Thoracic aorta (tissue), 2 donors: ENCODE data around the gene S100A5. TPM values are rescaled to one million over a fixed set of nuclear protein-coding genes. Genes with fewer than 3 reads are reported as not detected.

Experiments used
- ATAC-seq: fragments of 150-250 bp; one replicate; pipeline ENCODE4 v1.8.0; 2017; ENCODE audit warnings: low read depth; ENCODE audit not compliant: insufficient number of reproducible peaks, low FRiP score
- DNase-seq: peaks from one replicate; pipeline ENCODE4 v3.0.0-alpha.2; 2020; ENCODE audit warnings: low spot score
- H3K27ac ChIP-seq, 2 donors: fragments of 200-600 bp; sonication (generic); 1 replicate in 1 of 2; 2 replicates in 1 of 2; pipeline ENCODE4 v1.5.1; 2016; ENCODE audit warnings: mild to moderate bottlenecking in 2 of 2, moderate library complexity in 2 of 2
- H3K27me3 ChIP-seq: fragments of 200-600 bp; sonication (generic); replicated peaks from 2 replicates; pipeline ENCODE4 v1.6.0; 2016; ENCODE audit warnings: mild to moderate bottlenecking; ENCODE audit not compliant: insufficient read depth
- H3K36me3 ChIP-seq: fragments of 200-600 bp; sonication (generic); one replicate; pipeline ENCODE4 v1.5.1; 2016
- H3K4me1 ChIP-seq, 2 donors: fragments of 200-600 bp; sonication (generic); 1 replicate in 1 of 2; 2 replicates in 1 of 2; pipeline versions ENCODE4 v1.5.1 to v1.6.0; 2016; ENCODE audit warnings: low read depth in 2 of 2, mild to moderate bottlenecking in 1 of 2; ENCODE audit not compliant: control insufficient read depth in 1 of 2
- H3K4me3 ChIP-seq: fragments of 200-600 bp; sonication (generic); 2 replicates; pipeline ENCODE4 v1.5.1; 2016; ENCODE audit warnings: mild to moderate bottlenecking
- H3K9me3 ChIP-seq: fragments of 200-600 bp; sonication (generic); 2 replicates; pipeline ENCODE4 v1.5.1; 2016
- CTCF ChIP-seq: fragments of 200-600 bp; sonication (generic); IDR thresholded peaks from one replicate; pipeline ENCODE4 v1.5.1; 2019; ENCODE audit warnings: antibody characterized with exemption
- total RNA-seq, 2 donors: library from RNA; depleted of rRNA; stranded (reverse); fragments of >200 nt; gene quantifications; one replicate each; pipeline versions ENCODE4 v1.1.0 to v1.2.3, GENCODE V29; 2016

Gene S100A5
- total RNA-seq, 2 donors from 2014 or later, result not detected

- no peaks in the 10 kb centered on the region for H3K27me3 ChIP-seq
- H3K4me1 ChIP-seq, result peaks cover 52 to 76% of the 10 kb centered on the region in 2 donors
- no peaks in the 10 kb centered on the region for H3K9me3 ChIP-seq
- ATAC-seq (no peak), DNase-seq (no peak)
- no peak overlapping the region for H3K4me3 ChIP-seq
- peak overlapping the region; percentile 60 to 96 for H3K27ac ChIP-seq
- H3K36me3 ChIP-seq, result no peaks in the 10 kb centered on the region
- no peak for TF ChIP-seq CTCF
Measured at GRCh38 chr1:153549741-153550397, 9.1 kb upstream of the S100A5 start.

GRCh38 chr1:153548722-153549688, 8.3 kb upstream of the S100A5 start, which contains the start of gene S100A3:
TSS of gene S100A3 (minus strand) at chr1:153549258. CDS start at chr1:153548485, 773 bp downstream.
- ATAC-seq, result peak; percentile 75
- peaks cover 58 to 75% of the 10 kb centered on the region in 2 donors for H3K4me1 ChIP-seq
- no peaks in the 10 kb centered on the region for H3K9me3 ChIP-seq
- no peak for DNase-seq
- H3K4me3 ChIP-seq, result peak within 1 kb of the TSS; percentile 15
- H3K27me3 ChIP-seq, result no peaks in the 10 kb centered on the region
- H3K27ac ChIP-seq, result peak within 1 kb of the TSS; percentile 76 to 96
- no peaks in the 10 kb centered on the region for H3K36me3 ChIP-seq
- TF ChIP-seq CTCF, result peak; percentile 45

- no peak for TF ChIP-seq CTCF
Measured at GRCh38 chr1:153547560-153548551, 7.1 kb upstream of the S100A5 start.

GRCh38 chr1:153546796-153547559, 6.2 kb upstream of the S100A5 start:
- ATAC-seq, result no peak
- Histone ChIP-seq H3K36me3 (no peaks in the 10 kb centered on the region), H3K4me3 (peak overlapping the region; percentile 85), H3K27me3 (no peaks in the 10 kb centered on the region), H3K4me1 (peaks cover 65 to 85% of the 10 kb centered on the region in 2 donors), H3K9me3 (no peaks in the 10 kb centered on the region), H3K27ac (peak overlapping the region; percentile 80 to 96)
- no peak for TF ChIP-seq CTCF
- DNase-seq, result no peak

More at GRCh38 chr1:153547560-153548551, 7.1 kb upstream of the S100A5 start:
- ATAC-seq (no peak), DNase-seq (no peak)
- peak overlapping the region; percentile 76 to 96 for H3K27ac ChIP-seq
- H3K36me3 ChIP-seq, result no peaks in the 10 kb centered on the region
- no peaks in the 10 kb centered on the region for H3K9me3 ChIP-seq
- H3K27me3 ChIP-seq, result no peaks in the 10 kb centered on the region
- H3K4me3 ChIP-seq, result no peak overlapping the region
- H3K4me1 ChIP-seq, result peaks cover 60 to 76% of the 10 kb centered on the region in 2 donors
